HUES64 (cell line): ENCODE measurements around the gene MESP2.
"Not testable (repeated sequence)": the region's sequence is repeated elsewhere in the genome, so short reads cannot be mapped to it uniquely, and the experiment has no call there.

Experiments used
- H3K27ac ChIP-seq: 2 replicates; pipeline ENCODE4 v1.7.0; 2013; ENCODE audit warnings: low read depth, low read length, inconsistent platforms
- H3K27me3 ChIP-seq: 2 replicates; pipeline ENCODE4 v1.6.1; 2013; ENCODE audit warnings: mild to moderate bottlenecking, low read length; ENCODE audit not compliant: insufficient read depth
- H3K36me3 ChIP-seq: 2 replicates; pipeline ENCODE4 v1.6.1; 2013; ENCODE audit warnings: mild to moderate bottlenecking, low read length; ENCODE audit not compliant: insufficient read depth
- H3K4me1 ChIP-seq: 2 replicates; pipeline ENCODE4 v1.6.1; 2013; ENCODE audit warnings: mild to moderate bottlenecking, low read length, moderate library complexity; ENCODE audit not compliant: insufficient read depth
- H3K4me3 ChIP-seq: 2 replicates; pipeline ENCODE4 v1.5.1; 2013; ENCODE audit warnings: mild to moderate bottlenecking, low read length, moderate library complexity
- H3K9ac ChIP-seq: 2 replicates; pipeline ENCODE4 v1.6.1; 2013; ENCODE audit warnings: mild to moderate bottlenecking, low read depth, low read length
- H3K9me3 ChIP-seq: 2 replicates; pipeline ENCODE4 v1.6.1; 2013; ENCODE audit warnings: low read depth, low read length; ENCODE audit not compliant: insufficient read depth
- WGBS: fragments of 150-250, 120-280 bp; methylation state at CpG from one replicate; pipeline ENCODE4 v1.1.7; 2013; ENCODE audit warnings: missing lambda C conversion rate; 5-methylcytosine and 5-hydroxymethylcytosine counted together

The MESP2 gene

GRCh38 chr15:89782619-89782950, 6.5 kb downstream of the MESP2 start:
- not testable (repeated sequence) for H3K4me3 ChIP-seq, H3K9ac ChIP-seq, H3K27ac ChIP-seq, H3K36me3 ChIP-seq, H3K9me3 ChIP-seq
- Histone ChIP-seq H3K4me1 (peaks cover 18% of the 10 kb centered on the region), H3K27me3 (peaks cover 13% of the 10 kb centered on the region)
- 92% methylated on average over 9 of the region's 9 CpGs for WGBS

- Histone ChIP-seq H3K27ac (no peak overlapping the region), H3K9ac (no peak overlapping the region), H3K4me3 (no peak overlapping the region), H3K9me3 (0 out of 2 replicates have a peak, but pooled peaks cover 4% of the 10 kb centered on the region), H3K36me3 (no peaks in the 10 kb centered on the region), H3K4me1 (peaks cover 18% of the 10 kb centered on the region), H3K27me3 (peaks cover 6% of the 10 kb centered on the region)
- 41% methylated on average over 12 of the region's 14 CpGs for whole genome bisulfite sequencing
Observed at GRCh38 chr15:89783111-89783860, 7.2 kb downstream of the MESP2 start.

- Histone ChIP-seq H3K36me3 (no peaks in the 10 kb centered on the region), H3K27ac (no peak overlapping the region), H3K9me3 (0 out of 2 replicates have a peak, but pooled peaks cover 6% of the 10 kb centered on the region), H3K4me1 (peaks cover 18% of the 10 kb centered on the region), H3K9ac (no peak overlapping the region), H3K27me3 (no peaks in the 10 kb centered on the region; the same call in 1 of the 2 replicates), H3K4me3 (no peak overlapping the region)
- 68% methylated on average over 15 of the region's 15 CpGs for WGBS
Observed at GRCh38 chr15:89783861-89784685, 7.9 kb downstream of the MESP2 start.

- H3K9ac ChIP-seq, result no peak overlapping the region
- H3K27ac ChIP-seq, result no peak overlapping the region
- peaks cover 18% of the 10 kb centered on the region for H3K4me1 ChIP-seq
- no peaks in the 10 kb centered on the region; the same call in 1 of the 2 replicates for H3K27me3 ChIP-seq
- H3K4me3 ChIP-seq, result no peak overlapping the region
- 86% methylated on average over 7 of the region's 7 CpGs for WGBS
- H3K9me3 ChIP-seq, result 0 out of 2 replicates have a peak, but pooled peaks cover 6% of the 10 kb centered on the region
- no peaks in the 10 kb centered on the region for H3K36me3 ChIP-seq
Observed at GRCh38 chr15:89784686-89784960, 8.5 kb downstream of the MESP2 start.

GRCh38 chr15:89785064-89785773, 9.1 kb downstream of the MESP2 start:
- Histone ChIP-seq H3K9me3 (0 out of 2 replicates have a peak, but pooled peaks cover 6% of the 10 kb centered on the region), H3K4me3 (no peak overlapping the region), H3K27me3 (no peaks in the 10 kb centered on the region; the same call in 1 of the 2 replicates), H3K4me1 (peaks cover 18% of the 10 kb centered on the region), H3K9ac (no peak overlapping the region), H3K27ac (no peak overlapping the region), H3K36me3 (no peaks in the 10 kb centered on the region)
- WGBS, result 88% methylated on average over 13 of the region's 13 CpGs

GRCh38 chr15:89785774-89786140, 9.6 kb downstream of the MESP2 start:
- H3K4me3 ChIP-seq, result no peak overlapping the region
- H3K27me3 ChIP-seq, result no peaks in the 10 kb centered on the region; the same call in 1 of the 2 replicates
- peaks cover 18% of the 10 kb centered on the region for H3K4me1 ChIP-seq
- no peak overlapping the region for H3K9ac ChIP-seq
- no peaks in the 10 kb centered on the region for H3K36me3 ChIP-seq
- H3K27ac ChIP-seq, result no peak overlapping the region
- H3K9me3 ChIP-seq, result 0 out of 2 replicates have a peak, but pooled peaks cover 6% of the 10 kb centered on the region

GRCh38 chr15:89787944-89788343, 11.8 kb downstream of the MESP2 start:
- Histone ChIP-seq H3K9ac (no peak overlapping the region), H3K27ac (no peak overlapping the region), H3K36me3 (no peaks in the 10 kb centered on the region), H3K4me1 (peaks cover 9% of the 10 kb centered on the region; the same call in 1 of the 2 replicates), H3K27me3 (no peaks in the 10 kb centered on the region; the same call in 1 of the 2 replicates), H3K4me3 (no peak overlapping the region), H3K9me3 (0 out of 2 replicates have a peak, but pooled peaks cover 6% of the 10 kb centered on the region)
- 87% methylated on average over 3 of the region's 3 CpGs for WGBS

- not testable (repeated sequence) for H3K4me1 ChIP-seq, H3K4me3 ChIP-seq, H3K9me3 ChIP-seq, H3K27me3 ChIP-seq, H3K9ac ChIP-seq, H3K27ac ChIP-seq, H3K36me3 ChIP-seq
- 95% methylated on average over 3 of the region's 4 CpGs for WGBS
Observed at GRCh38 chr15:89788585-89788984, 12.5 kb downstream of the MESP2 start.

GRCh38 chr15:89790206-89790605, 14.1 kb downstream of the MESP2 start:
- WGBS, result 93% methylated on average over 9 of the region's 10 CpGs
- Histone ChIP-seq H3K27me3 (no peaks in the 10 kb centered on the region), H3K36me3 (no peaks in the 10 kb centered on the region), H3K27ac (no peak overlapping the region), H3K9me3 (0 out of 2 replicates have a peak, but pooled peaks cover 6% of the 10 kb centered on the region), H3K4me1 (no peaks in the 10 kb centered on the region), H3K9ac (no peak overlapping the region), H3K4me3 (no peak overlapping the region)

GRCh38 chr15:89790661-89791060, 14.5 kb downstream of the MESP2 start:
- Histone ChIP-seq H3K9ac (no peak overlapping the region), H3K4me3 (no peak overlapping the region), H3K27me3 (no peaks in the 10 kb centered on the region), H3K36me3 (no peaks in the 10 kb centered on the region), H3K27ac (no peak overlapping the region), H3K9me3 (0 out of 2 replicates have a peak, but pooled peaks cover 6% of the 10 kb centered on the region), H3K4me1 (no peaks in the 10 kb centered on the region)
- 94% methylated on average over 16 of the region's 16 CpGs for WGBS
